Ovary (tissue), 9 donors: Measurements from ENCODE around the gene CACNB2. TPM values are rescaled to one million over a fixed set of nuclear protein-coding genes. Genes with fewer than 3 reads are reported as not detected.

Experiments
- DNase-seq, 5 donors: peaks; one replicate each; pipeline ENCODE4 v3.0.0-alpha.2; 2019 to 2020
- H3K27ac ChIP-seq, 2 donors: fragments of 200-600 bp; one replicate each; pipeline versions ENCODE4 v1.5.1 to v1.8.0; 2019 to 2022
- H3K27me3 ChIP-seq: fragments of 200-600 bp; one replicate; pipeline ENCODE4 v1.8.0; 2022
- H3K36me3 ChIP-seq: fragments of 200-600 bp; sonication (generic); one replicate; pipeline ENCODE4 v1.5.1; 2019
- H3K4me1 ChIP-seq: one replicate; pipeline ENCODE4 v1.8.1; 2013; ENCODE audit warnings: mild to moderate bottlenecking, moderate library complexity; ENCODE audit not compliant: insufficient read depth
- H3K4me3 ChIP-seq: fragments of 200-600 bp; sonication (generic); one replicate; pipeline ENCODE4 v1.5.1; 2017
- H3K9me3 ChIP-seq, 2 donors: fragments of 200-600 bp in 1 of 2; sonication (generic) in 1 of 2; one replicate each; pipeline versions ENCODE4 v1.5.1 to v1.8.1; 2013 to 2019; ENCODE audit warnings: mild to moderate bottlenecking in 1 of 2, moderate library complexity in 1 of 2
- EP300 ChIP-seq: sonication (generic); formaldehyde crosslinking; IDR thresholded peaks from one replicate; pipeline ENCODE4 v1.6.1; 2017; ENCODE audit warnings: antibody characterized with exemption
- POLR2A ChIP-seq: fragments of 450-650 bp; IDR thresholded peaks from one replicate; pipeline ENCODE4 v1.6.1; 2017; ENCODE audit warnings: antibody characterized with exemption, mild to moderate bottlenecking, moderate library complexity
- whole genome bisulfite sequencing, 3 donors: extraction: QIAGEN DNeasy Blood & Tissue Kit in 1 of 3; methylation state at CpG; one replicate each; pipeline versions ENCODE4 v1.1.5 to v1.1.7; 2013 to 2017; 5-methylcytosine and 5-hydroxymethylcytosine counted together
- intact Hi-C, 4 donors: fragments of 100-400 bp; cut with DNase I; formaldehyde crosslinking; loops; one replicate each; pipeline versions ENCODE4 v1.11.0 to v1.15.1; 2022 to 2023
- polyA plus RNA-seq, 2 donors: library from polyadenylated mRNA; stranded (reverse); fragments of 200-250 nt in 1 of 2; fragments of 350-450 nt in 1 of 2; fragmentation: Illumina TruSeq in 1 of 2; extraction: RNeasy Lipid Tissue Mini Kit (QIAGEN cat#74804) in 1 of 2; gene quantifications; one replicate each; pipeline ENCODE4 v1.2.3, GENCODE V29; 2013 to 2014
- total RNA-seq, 7 donors: library from RNA; depleted of rRNA in 2 of 7; stranded (reverse); fragments of >200 nt in 2 of 7; fragmentation: NEBNext Ultra II Directional in 3 of 7; extraction: Animal tissue kit (Norgen Biotek cat#: 25700) in 3 of 7; gene quantifications; one replicate each; pipeline versions ENCODE4 v1.1.0 to v1.2.4, GENCODE V29; 2016 to 2023
- TF ChIP-seq, protein P1 (sequence below), 3 donors: fragments of 450-650 bp in 2 of 3; fragments of 200-600 bp in 1 of 3; IDR thresholded peaks; one replicate each; pipeline versions ENCODE4 v1.5.1 to v1.8.0; 2016 to 2022; ENCODE audit warnings: antibody characterized with exemption in 3 of 3, mild to moderate bottlenecking in 1 of 3
- donor health status: DM: no; HTN: no; CAD: no; lungs with moderate emphysema.
- donor health status: DM: no; HTN: no; CAD: no.
- donor health status: Bipolar disorder and iron deficiency.
- donor health status: DM: yes; HTN: yes; CAD: no.
- donor health status: DM: no; HTN: no; CAD: no.
- donor health status: DM: yes; HTN: yes; CAD: no.

The CACNB2 gene
- total and polyA plus RNA-seq, 9 donors: 8.9 to 60.9 (median 23.8) TPM

DNA sequence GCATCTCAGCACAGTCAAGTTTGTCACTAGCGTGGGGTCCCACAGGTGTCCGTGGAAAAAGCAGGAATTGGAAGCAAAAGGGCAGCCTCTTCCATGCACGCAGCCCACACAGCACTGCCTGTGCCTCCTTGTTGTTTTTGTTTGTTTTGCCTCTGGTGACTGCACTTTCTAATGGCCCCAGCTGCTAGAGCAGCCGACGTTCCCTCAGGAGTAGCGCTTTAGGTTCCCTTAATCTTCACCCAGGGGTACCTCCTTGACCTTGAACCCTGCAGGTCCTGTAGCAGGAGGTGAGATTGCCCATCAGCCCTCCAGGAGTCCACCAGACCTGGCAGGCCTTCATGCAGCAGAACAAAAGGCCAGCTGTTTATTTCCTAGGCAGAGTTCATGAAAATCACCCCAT, 210.1 kb downstream of the CACNB2 start:
- Histone ChIP-seq H3K27me3 (no peaks in the 10 kb centered on the region), H3K9me3 (no peaks in the 10 kb centered on the region), H3K4me1 (peaks cover 4% of the 10 kb centered on the region), H3K27ac (no peak overlapping the region), H3K36me3 (no peaks in the 10 kb centered on the region), H3K4me3 (no peak overlapping the region)
- no peak for TF ChIP-seq POLR2A
- WGBS, 3 donors: 51 to 63% (median 60%) methylated on average over 6 of the region's 6 CpGs
- intact Hi-C loops: no loop called here
- DNase-seq: no peak

DNA sequence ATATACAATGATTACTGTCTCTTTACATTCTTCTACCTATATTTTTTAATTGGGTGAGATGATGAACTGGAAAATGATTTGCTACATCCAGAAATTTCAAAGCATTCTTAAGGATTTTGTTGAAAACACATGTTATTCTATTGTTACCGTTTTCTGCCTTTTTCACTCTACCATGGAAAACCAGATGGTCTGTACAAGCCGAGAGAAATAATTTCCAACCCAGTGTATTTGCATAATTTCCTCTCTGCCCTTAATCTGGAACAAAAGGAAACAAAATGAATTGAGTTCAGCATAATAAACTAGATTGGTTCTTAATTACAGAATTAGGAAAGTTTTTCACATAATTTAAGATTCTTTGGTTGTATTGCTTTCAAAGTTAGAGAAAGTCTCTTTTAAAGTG, 211.2 kb downstream of the CACNB2 start:
- H3K27me3 ChIP-seq: no peaks in the 10 kb centered on the region
- no peak overlapping the region for H3K27ac ChIP-seq
- 20 to 36% (median 21%) methylated on average over 2 of the region's 2 CpGs for WGBS, 3 donors
- H3K4me1 ChIP-seq: peaks cover 4% of the 10 kb centered on the region
- TF ChIP-seq EP300 (no peak), POLR2A (no peak)
- TF ChIP-seq, protein P1, sequence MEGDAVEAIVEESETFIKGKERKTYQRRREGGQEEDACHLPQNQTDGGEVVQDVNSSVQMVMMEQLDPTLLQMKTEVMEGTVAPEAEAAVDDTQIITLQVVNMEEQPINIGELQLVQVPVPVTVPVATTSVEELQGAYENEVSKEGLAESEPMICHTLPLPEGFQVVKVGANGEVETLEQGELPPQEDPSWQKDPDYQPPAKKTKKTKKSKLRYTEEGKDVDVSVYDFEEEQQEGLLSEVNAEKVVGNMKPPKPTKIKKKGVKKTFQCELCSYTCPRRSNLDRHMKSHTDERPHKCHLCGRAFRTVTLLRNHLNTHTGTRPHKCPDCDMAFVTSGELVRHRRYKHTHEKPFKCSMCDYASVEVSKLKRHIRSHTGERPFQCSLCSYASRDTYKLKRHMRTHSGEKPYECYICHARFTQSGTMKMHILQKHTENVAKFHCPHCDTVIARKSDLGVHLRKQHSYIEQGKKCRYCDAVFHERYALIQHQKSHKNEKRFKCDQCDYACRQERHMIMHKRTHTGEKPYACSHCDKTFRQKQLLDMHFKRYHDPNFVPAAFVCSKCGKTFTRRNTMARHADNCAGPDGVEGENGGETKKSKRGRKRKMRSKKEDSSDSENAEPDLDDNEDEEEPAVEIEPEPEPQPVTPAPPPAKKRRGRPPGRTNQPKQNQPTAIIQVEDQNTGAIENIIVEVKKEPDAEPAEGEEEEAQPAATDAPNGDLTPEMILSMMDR (IDR thresholded peaks at IDR 0.05): no peak
- no peaks in the 10 kb centered on the region for H3K9me3 ChIP-seq
- DNase-seq: no peak
- H3K4me3 ChIP-seq: no peak overlapping the region
- intact Hi-C loops: no loop called here
- no peaks in the 10 kb centered on the region for H3K36me3 ChIP-seq

DNA sequence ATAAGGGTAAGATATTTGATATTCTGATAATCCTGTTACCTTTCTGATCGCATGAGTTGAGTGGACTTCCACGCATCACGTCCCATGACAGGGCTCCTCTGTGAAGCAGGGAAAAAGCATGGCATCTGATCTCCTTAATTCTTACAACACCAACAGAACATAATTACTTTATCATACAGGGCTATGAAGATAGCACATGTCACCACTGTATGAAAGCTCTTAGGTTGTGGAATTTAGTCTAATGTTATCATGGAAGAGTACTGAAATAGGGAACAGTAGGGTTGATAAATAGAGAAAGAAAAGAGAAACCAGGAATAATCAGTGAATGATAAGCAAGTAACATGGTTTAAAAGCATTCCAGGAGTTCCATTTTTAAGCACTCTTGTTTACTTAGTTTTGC, 212.0 kb downstream of the CACNB2 start:
- 95 to 99% (median 98%) methylated on average over 3 of the region's 3 CpGs for WGBS, 3 donors
- Histone ChIP-seq H3K4me3 (no peak overlapping the region), H3K27me3 (no peaks in the 10 kb centered on the region), H3K27ac (no peak overlapping the region), H3K36me3 (no peaks in the 10 kb centered on the region), H3K9me3 (no peaks in the 10 kb centered on the region), H3K4me1 (peaks cover 4% of the 10 kb centered on the region)
- TF ChIP-seq, protein P1 (IDR thresholded peaks at IDR 0.05): no peak
- TF ChIP-seq POLR2A (no peak), EP300 (no peak)
- no peak for DNase-seq
- intact Hi-C loops: no loop called here

DNA sequence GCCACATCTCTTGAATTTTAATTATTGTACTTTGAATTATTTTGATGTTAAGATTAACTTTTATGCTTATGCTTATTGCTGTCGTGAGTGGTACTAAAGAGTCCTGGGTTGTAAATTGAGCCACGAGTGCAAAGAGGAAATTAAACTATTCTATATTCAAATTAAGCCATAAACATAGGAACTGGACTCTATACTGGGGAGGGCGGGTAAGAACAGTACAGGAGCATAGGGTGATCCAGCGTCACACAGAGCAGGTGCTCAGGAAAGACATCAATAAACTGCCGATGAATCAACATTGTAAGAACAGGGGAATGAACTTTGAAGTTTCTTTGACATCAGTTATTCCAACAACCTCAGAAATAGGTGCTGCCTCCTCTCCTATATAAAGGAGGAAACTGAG, 219.6 kb downstream of the CACNB2 start:
- H3K9me3 ChIP-seq: no peaks in the 10 kb centered on the region
- intact Hi-C loops: no loop called here
- H3K27ac ChIP-seq: no peak overlapping the region
- WGBS, 3 donors: 91 to 95% (median 94%) methylated on average over 5 of the region's 5 CpGs
- no peaks in the 10 kb centered on the region for H3K4me1 ChIP-seq
- H3K36me3 ChIP-seq: no peaks in the 10 kb centered on the region
- H3K4me3 ChIP-seq: no peak overlapping the region
- no peaks in the 10 kb centered on the region for H3K27me3 ChIP-seq
- no peak for DNase-seq
- no peak for TF ChIP-seq POLR2A
- TF ChIP-seq EP300: no peak
- TF ChIP-seq, protein P1 (IDR thresholded peaks at IDR 0.05): no peak

DNA sequence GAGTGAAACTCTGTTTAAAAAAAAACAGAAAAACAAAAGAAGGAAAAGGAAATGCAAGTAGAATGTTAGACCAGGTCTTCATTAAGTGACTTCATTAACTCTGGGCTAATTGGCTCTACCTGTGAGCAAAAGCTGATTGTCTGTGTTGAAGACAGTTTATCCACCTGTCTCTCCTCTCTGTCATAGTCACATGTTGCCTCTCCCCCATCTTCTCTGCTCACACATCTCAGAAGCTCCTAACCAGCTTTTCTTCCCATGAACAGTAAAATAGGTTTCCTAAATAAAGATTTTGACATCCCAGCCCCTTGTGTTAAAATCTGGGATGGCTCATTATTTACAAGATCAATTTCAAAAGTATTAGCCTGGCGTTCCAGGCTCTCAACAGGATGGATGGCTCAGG, 222.7 kb downstream of the CACNB2 start:
- DNase-seq: no peak
- Histone ChIP-seq H3K9me3 (no peaks in the 10 kb centered on the region), H3K27ac (no peak overlapping the region), H3K36me3 (no peaks in the 10 kb centered on the region), H3K27me3 (no peaks in the 10 kb centered on the region), H3K4me1 (no peaks in the 10 kb centered on the region), H3K4me3 (no peak overlapping the region)
- TF ChIP-seq POLR2A (no peak), EP300 (no peak)
- TF ChIP-seq, protein P1 (IDR thresholded peaks at IDR 0.05): no peak
- 94 to 100% (median 96%) methylated on average over 1 of the region's 1 CpG for WGBS, 3 donors
- intact Hi-C loops: no loop called here
